Measurements from ENCODE around the gene PACRG. TPM values are rescaled to one million over a fixed set of nuclear protein-coding genes. Genes with fewer than 3 reads are reported as not detected.
A peak's percentile ranks its signal among the peaks of the same experiment; 100 is the strongest.

The PACRG gene
- total and polyA plus RNA-seq, 2 experiments from 2014 or later = not detected

- Histone ChIP-seq H3K27ac (no peak overlapping the region), H4K20me1 (ENCODE audit: insufficient read depth) (no peaks in the 10 kb centered on the region), H3K79me2 (ENCODE audit: insufficient read depth) (no peaks in the 10 kb centered on the region), H3K4me2 (ENCODE audit: unreplicated experiment) (no peak overlapping the region), H2AFZ (no peak overlapping the region), H3K9ac (no peak overlapping the region), H3K9me3 (ENCODE audit: low read depth) (no peaks in the 10 kb centered on the region), H3K9me2 (ENCODE audit: insufficient read depth) (no peaks in the 10 kb centered on the region), H3K27me3 (replicated peaks; ENCODE audit: insufficient read depth) (no peaks in the 10 kb centered on the region), H3K4me3 (no peak overlapping the region), H3K4me1 (ENCODE audit: insufficient read depth) (no peaks in the 10 kb centered on the region), H3F3A (ENCODE audit: insufficient read depth) (0 out of 2 replicates have a peak, but pooled peaks cover 5% of the 10 kb centered on the region), H3K36me3 (ENCODE audit: low read depth) (no peaks in the 10 kb centered on the region)
- TF ChIP-seq EZH2 (IDR thresholded peaks at IDR 0.05; ENCODE audit: insufficient read depth, poor library complexity, severe bottlenecking) (no peak), EZH2phosphoT487 (IDR thresholded peaks at IDR 0.05; ENCODE audit: insufficient read depth, low read depth) (no peak)
- no peak for DNase-seq
- 27 to 29% methylated on average over 4 of the region's 4 CpGs for WGBS, 2 experiments (ENCODE audit: low coverage in 1 of 2, low lambda C conversion rate in 2 of 2, missing lambda C conversion rate in 2 of 2)
- in situ Hi-C loops (cut with MboI) = no loop called here
Observed at GRCh38 chr6:163241683-163242082, 513.9 kb downstream of the PACRG start.

- in situ Hi-C loops (cut with MboI) = no loop called here
- no peaks in the 10 kb centered on the region for H4K20me1 ChIP-seq (ENCODE audit: insufficient read depth)
- no peaks in the 10 kb centered on the region for H3K27me3 ChIP-seq (replicated peaks; ENCODE audit: insufficient read depth)
- no peak overlapping the region for H2AFZ ChIP-seq
- no peaks in the 10 kb centered on the region for H3K9me2 ChIP-seq (ENCODE audit: insufficient read depth)
- H3K4me3 ChIP-seq = no peak overlapping the region
- H3K4me1 ChIP-seq (ENCODE audit: insufficient read depth) = no peaks in the 10 kb centered on the region
- no peaks in the 10 kb centered on the region for H3K79me2 ChIP-seq (ENCODE audit: insufficient read depth)
- H3K27ac ChIP-seq = no peak overlapping the region
- H3K36me3 ChIP-seq (ENCODE audit: low read depth) = no peaks in the 10 kb centered on the region
- H3K9me3 ChIP-seq (ENCODE audit: low read depth) = no peaks in the 10 kb centered on the region
- no peak for DNase-seq
- no peak overlapping the region for H3K9ac ChIP-seq
- 79 to 85% methylated on average over 8 of the region's 8 CpGs for WGBS, 2 experiments (ENCODE audit: low coverage in 1 of 2, low lambda C conversion rate in 2 of 2, missing lambda C conversion rate in 2 of 2)
- no peak overlapping the region for H3K4me2 ChIP-seq (ENCODE audit: unreplicated experiment)
- no peak for TF ChIP-seq EZH2 (IDR thresholded peaks at IDR 0.05; ENCODE audit: insufficient read depth, poor library complexity, severe bottlenecking)
- TF ChIP-seq EZH2phosphoT487 (IDR thresholded peaks at IDR 0.05; ENCODE audit: insufficient read depth, low read depth) = no peak
- H3F3A ChIP-seq (ENCODE audit: insufficient read depth) = 0 out of 2 replicates have a peak, but pooled peaks cover 5% of the 10 kb centered on the region
Observed at GRCh38 chr6:163243083-163243482, 515.3 kb downstream of the PACRG start.

- Histone ChIP-seq H3K27me3 (replicated peaks; ENCODE audit: insufficient read depth) (no peaks in the 10 kb centered on the region), H3K36me3 (ENCODE audit: low read depth) (no peaks in the 10 kb centered on the region), H3K4me3 (no peak overlapping the region), H3K79me2 (ENCODE audit: insufficient read depth) (no peaks in the 10 kb centered on the region), H3K4me2 (ENCODE audit: unreplicated experiment) (no peak overlapping the region), H3F3A (ENCODE audit: insufficient read depth) (0 out of 2 replicates have a peak, but pooled peaks cover 5% of the 10 kb centered on the region), H4K20me1 (ENCODE audit: insufficient read depth) (no peaks in the 10 kb centered on the region), H3K9me2 (ENCODE audit: insufficient read depth) (no peaks in the 10 kb centered on the region), H3K9ac (no peak overlapping the region), H3K27ac (no peak overlapping the region), H2AFZ (peak overlapping the region; percentile 72), H3K4me1 (ENCODE audit: insufficient read depth) (no peaks in the 10 kb centered on the region), H3K9me3 (ENCODE audit: low read depth) (no peaks in the 10 kb centered on the region)
- TF ChIP-seq EZH2phosphoT487 (IDR thresholded peaks at IDR 0.05; ENCODE audit: insufficient read depth, low read depth) = no peak
- TF ChIP-seq EZH2 (IDR thresholded peaks at IDR 0.05; ENCODE audit: insufficient read depth, poor library complexity, severe bottlenecking) = no peak
- in situ Hi-C loops (cut with MboI) = no loop called here
- WGBS, 2 experiments (ENCODE audit: low coverage in 1 of 2, low lambda C conversion rate in 2 of 2, missing lambda C conversion rate in 2 of 2) = 21 to 22% methylated on average over 11 of the region's 11 CpGs
- peak; percentile 52 for DNase-seq
Observed at GRCh38 chr6:163243692-163244589, 516.2 kb downstream of the PACRG start.

GRCh38 chr6:163248051-163248450 lies 520.3 kb downstream of the PACRG start:
- TF ChIP-seq EZH2 (IDR thresholded peaks at IDR 0.05; ENCODE audit: insufficient read depth, poor library complexity, severe bottlenecking) (no peak), EZH2phosphoT487 (IDR thresholded peaks at IDR 0.05; ENCODE audit: insufficient read depth, low read depth) (no peak)
- H3K4me3 ChIP-seq = no peak overlapping the region
- no peak overlapping the region for H3K9ac ChIP-seq
- no peaks in the 10 kb centered on the region for H3K4me1 ChIP-seq (ENCODE audit: insufficient read depth)
- DNase-seq = no peak
- no peak overlapping the region for H2AFZ ChIP-seq
- no peaks in the 10 kb centered on the region for H3K9me2 ChIP-seq (ENCODE audit: insufficient read depth)
- no peaks in the 10 kb centered on the region for H4K20me1 ChIP-seq (ENCODE audit: insufficient read depth)
- no peaks in the 10 kb centered on the region for H3K36me3 ChIP-seq (ENCODE audit: low read depth)
- no peaks in the 10 kb centered on the region for H3K79me2 ChIP-seq (ENCODE audit: insufficient read depth)
- no peaks in the 10 kb centered on the region for H3K27me3 ChIP-seq (replicated peaks; ENCODE audit: insufficient read depth)
- H3K9me3 ChIP-seq (ENCODE audit: low read depth) = no peaks in the 10 kb centered on the region
- 0 out of 2 replicates have a peak, but pooled peaks cover 5% of the 10 kb centered on the region for H3F3A ChIP-seq (ENCODE audit: insufficient read depth)
- in situ Hi-C loops (cut with MboI) = no loop called here
- 60 to 62% methylated on average over 4 of the region's 4 CpGs for WGBS, 2 experiments (ENCODE audit: low coverage in 1 of 2, low lambda C conversion rate in 2 of 2, missing lambda C conversion rate in 2 of 2)
- no peak overlapping the region for H3K27ac ChIP-seq
- H3K4me2 ChIP-seq (ENCODE audit: unreplicated experiment) = no peak overlapping the region
